Embryonic facial prominence (tissue), 1 donor: ENCODE data around the gene YPEL3.

Source experiments
- DNase-seq: peaks from one replicate; pipeline ENCODE4 v3.0.0-alpha.2; 2016; ENCODE audit errors: extremely low spot score

YPEL3 gene

GRCh38 chr16:30049871-30050270, 46.1 kb downstream of the YPEL3 start:
- DNase-seq = no peak

GRCh38 chr16:30046588-30046987, 49.4 kb downstream of the YPEL3 start:
- no peak for DNase-seq

- no peak for DNase-seq
Observed at GRCh38 chr16:30046178-30046577, 49.8 kb downstream of the YPEL3 start.
